NT2/D1 (cell line): ENCODE results near the gene BCL2L11.

Source experiments
- SUZ12 ChIP-seq: IDR thresholded peaks from 2 replicates; pipeline ENCODE4 v1.6.1; 2011; ENCODE audit not compliant: insufficient read length, insufficient read depth; ENCODE audit errors: extremely low read depth
- YY1 ChIP-seq: IDR thresholded peaks from 2 replicates; pipeline ENCODE4 v1.6.1; 2011; ENCODE audit not compliant: insufficient read length, insufficient read depth
- ZNF274 ChIP-seq: IDR thresholded peaks from 2 replicates; pipeline ENCODE4 v1.6.1; 2011; ENCODE audit warnings: mild to moderate bottlenecking, low read depth, low read length

GRCh38 chr2:111213877-111214276 is 93.2 kb downstream of the BCL2L11 start:
- TF ChIP-seq SUZ12 (no peak), ZNF274 (no peak), YY1 (no peak)
